ENCODE measurements around the gene DRC1. TPM values are rescaled to one million over a fixed set of nuclear protein-coding genes. Genes with fewer than 3 reads are reported as not detected.

The DRC1 gene
- total RNA-seq, 1 experiment from 2014 or later: 0.18 TPM

- TF ChIP-seq POLR2AphosphoS5 (IDR thresholded peaks at IDR 0.05; ENCODE audit: low read depth, low read length) (no peak), REST (IDR thresholded peaks at IDR 0.05; ENCODE audit: insufficient read depth in 1 of 2, low read depth in 2 of 2, low read length in 1 of 2) (no peak), CTCF (IDR thresholded peaks at IDR 0.05) (no peak), SIN3A (IDR thresholded peaks at IDR 0.05; ENCODE audit: borderline replicate concordance, insufficient read depth, low read depth, low read length) (no peak), TCF7L2 (IDR thresholded peaks at IDR 0.05; ENCODE audit: low read depth, low read length) (no peak)
- DNase-seq (ENCODE audit: low read depth, low spot score): no peak
- Histone ChIP-seq H3K27me3 (ENCODE audit: control insufficient read depth, insufficient read depth, low read length) (no peaks in the 10 kb centered on the region), H3K27ac (ENCODE audit: low read length) (no peak within 1 kb of the TSS), H3K9me3 (ENCODE audit: control insufficient read depth, insufficient read depth, low read depth, low read length) (no peaks in the 10 kb centered on the region), H3K36me3 (ENCODE audit: control insufficient read depth, insufficient read depth, low read length) (no peaks in the 10 kb centered on the region), H3K4me3 (ENCODE audit: low read depth in 2 of 2, low read length in 2 of 2) (no peak within 1 kb of the TSS), H3K4me1 (ENCODE audit: control insufficient read depth, insufficient read depth, low read length) (peaks cover 4% of the 10 kb centered on the region)
- intact Hi-C loops (cut with micrococcal nuclease; ENCODE audit: unreplicated experiment): no loop called here
- in situ Hi-C loops (cut with HindIII; ENCODE audit: low pct_unique_long_range_greater_than_20kb, low sequenced_read_pairs): no loop called here
- ATAC-seq: peak; percentile 49; the same call in 1 of the 2 replicates
- ChIA-PET POLR2A (no interaction called here), CTCF (no interaction called here)
- no TSS peak for BruUV-seq (replicated peaks)
These were observed 76.2 kb downstream of the DRC1 start, which contains the start of gene OTOF for GRCh38 chr2:26477911-26478253. Gene OTOF (minus strand): TSS chr2:26478124.

- TF ChIP-seq CTCF (IDR thresholded peaks at IDR 0.05) (no peak), REST (IDR thresholded peaks at IDR 0.05; ENCODE audit: insufficient read depth in 1 of 2, low read depth in 2 of 2, low read length in 1 of 2) (no peak), POLR2AphosphoS5 (IDR thresholded peaks at IDR 0.05; ENCODE audit: low read depth, low read length) (no peak), SIN3A (IDR thresholded peaks at IDR 0.05; ENCODE audit: borderline replicate concordance, insufficient read depth, low read depth, low read length) (no peak), TCF7L2 (IDR thresholded peaks at IDR 0.05; ENCODE audit: low read depth, low read length) (no peak)
- no peaks in the 10 kb centered on the region for H3K9me3 ChIP-seq (ENCODE audit: control insufficient read depth, insufficient read depth, low read depth, low read length)
- no peak overlapping the region for H3K4me3 ChIP-seq (ENCODE audit: low read depth in 2 of 2, low read length in 2 of 2)
- CTCF ChIA-PET: no interaction called here
- no TSS peak for BruUV-seq (replicated peaks)
- no peaks in the 10 kb centered on the region for H3K27me3 ChIP-seq (ENCODE audit: control insufficient read depth, insufficient read depth, low read length)
- no peak for ATAC-seq
- peaks cover 4% of the 10 kb centered on the region for H3K4me1 ChIP-seq (ENCODE audit: control insufficient read depth, insufficient read depth, low read length)
- H3K36me3 ChIP-seq (ENCODE audit: control insufficient read depth, insufficient read depth, low read length): no peaks in the 10 kb centered on the region
- POLR2A ChIA-PET: no interaction called here
- H3K27ac ChIP-seq (ENCODE audit: low read length): no peak overlapping the region
- in situ Hi-C loops (cut with HindIII; ENCODE audit: low pct_unique_long_range_greater_than_20kb, low sequenced_read_pairs): no loop called here
- DNase-seq (ENCODE audit: low read depth, low spot score): no peak
- intact Hi-C loops (cut with micrococcal nuclease; ENCODE audit: unreplicated experiment): no loop called here
These were observed 76.6 kb downstream of the DRC1 start for GRCh38 chr2:26478366-26478765.
